ENCODE data around the gene HBG2.

GRCh38 chr11:5277807-5278382, 23.3 kb upstream of the HBG2 start:
- TF ChIP-seq POLR2A (IDR thresholded peaks at IDR 0.05) (no peak), CTCF (IDR thresholded peaks at IDR 0.05 in 8 of 11, conservative IDR thresholded peaks at IDR 0.05 in 3 of 11) (no peak), POLR2AphosphoS5 (IDR thresholded peaks at IDR 0.05) (no peak)

Measured in spleen (tissue), 7 donors.